HepG2 (cell line): ENCODE data around the gene ZNF343. TPM values are rescaled to one million over a fixed set of nuclear protein-coding genes. Genes with fewer than 3 reads are reported as not detected.

Experiments used
- DR1 ChIP-seq: sonication (generic); formaldehyde crosslinking; IDR thresholded peaks from 2 replicates; pipeline ENCODE4 v1.8.0; 2021; ENCODE audit warnings: mild to moderate bottlenecking, missing genetic modification reagents, inconsistent platforms
- HES4 ChIP-seq: sonication (generic); formaldehyde crosslinking; IDR thresholded peaks from 2 replicates; pipeline ENCODE4 v1.9.0; 2021; ENCODE audit warnings: mild to moderate bottlenecking, missing genetic modification reagents, borderline replicate concordance
- NFYB ChIP-seq: sonication (generic); formaldehyde crosslinking; IDR thresholded peaks from 2 replicates; pipeline ENCODE4 v1.4.0; 2020; ENCODE audit warnings: missing genetic modification reagents
- RARG ChIP-seq: sonication (generic); formaldehyde crosslinking; IDR thresholded peaks from 2 replicates; pipeline ENCODE4 v1.4.0; 2020; ENCODE audit warnings: low read depth, mild to moderate bottlenecking, missing genetic modification reagents
- RELA ChIP-seq: sonication (generic); formaldehyde crosslinking; IDR thresholded peaks from 2 replicates; pipeline ENCODE4 v1.4.0; 2020; ENCODE audit warnings: missing genetic modification reagents
- TAF15 ChIP-seq: fragments of 200-400 bp; formaldehyde crosslinking; IDR thresholded peaks from one replicate; pipeline ENCODE4 v1.6.1; 2018; ENCODE audit warnings: mild to moderate bottlenecking, low read depth, low read length; ENCODE audit not compliant: poor library complexity, severe bottlenecking
- ZBTB7A ChIP-seq: sonication (generic); formaldehyde crosslinking; IDR thresholded peaks from 2 replicates; pipeline ENCODE4 v1.8.0; 2022; ENCODE audit warnings: mild to moderate bottlenecking, missing genetic modification reagents
- ZFYVE20 ChIP-seq: sonication (generic); formaldehyde crosslinking; IDR thresholded peaks from 2 replicates; pipeline ENCODE4 v1.8.0; 2023; ENCODE audit warnings: low read depth, mild to moderate bottlenecking, moderate library complexity, missing genetic modification reagents, borderline replicate concordance
- ZNF350 ChIP-seq: sonication (generic); formaldehyde crosslinking; IDR thresholded peaks from 2 replicates; pipeline ENCODE4 v1.4.0; 2020; ENCODE audit warnings: mild to moderate bottlenecking, low read depth, missing genetic modification reagents, borderline replicate concordance
- ZNF709 ChIP-seq: sonication (generic); formaldehyde crosslinking; IDR thresholded peaks from 2 replicates; pipeline ENCODE4 v1.5.0; 2020; ENCODE audit warnings: mild to moderate bottlenecking, missing genetic modification reagents
- ZNF747 ChIP-seq: sonication (generic); formaldehyde crosslinking; IDR thresholded peaks from 2 replicates; pipeline ENCODE4 v1.8.1; 2023; ENCODE audit warnings: missing genetic modification reagents, mild to moderate bottlenecking, borderline replicate concordance
- ZNF782 ChIP-seq: sonication (generic); formaldehyde crosslinking; IDR thresholded peaks from 2 replicates; pipeline ENCODE4 v1.4.0; 2020; ENCODE audit warnings: missing genetic modification reagents, mild to moderate bottlenecking, borderline replicate concordance
- polyA plus RNA-seq, 8 experiments: library from polyadenylated mRNA; depleted of rRNA in 3 of 8; stranded (reverse) in 7 of 8; unstranded in 1 of 8; fragments of >200 nt; fragmentation: Illumina TruSeq in 4 of 8; extraction: Trizol in 4 of 8; gene quantifications; 2 replicates each; pipeline versions ENCODE4 v1.2.1 to v1.2.3, GENCODE V29; 2011 to 2016; ENCODE audit warnings: low read depth in 4 of 8, missing spikeins in 1 of 8, mixed read lengths in 1 of 8; ENCODE audit not compliant: insufficient read depth in 1 of 8
- total RNA-seq, 5 experiments: library from RNA; depleted of rRNA; stranded (reverse); fragments of >200 nt; fragmentation: Illumina TruSeq; extraction: Trizol; gene quantifications; 2 replicates each; pipeline ENCODE4 v1.2.3, GENCODE V29; 2016; ENCODE audit warnings: low read depth in 1 of 5
- TF ChIP-seq, protein P1 (sequence below): sonication (generic); formaldehyde crosslinking; IDR thresholded peaks from 2 replicates; pipeline ENCODE4 v1.5.0; 2020; ENCODE audit warnings: missing genetic modification reagents
- TF ChIP-seq, protein P2 (sequence below): sonication (generic); formaldehyde crosslinking; IDR thresholded peaks from 2 replicates; pipeline ENCODE4 v1.5.0; 2020; ENCODE audit warnings: mild to moderate bottlenecking, missing genetic modification reagents, borderline replicate concordance
- TF ChIP-seq, protein P3 (sequence below): sonication (generic); formaldehyde crosslinking; IDR thresholded peaks from 2 replicates; pipeline ENCODE4 v1.4.0; 2020; ENCODE audit warnings: missing genetic modification reagents

The ZNF343 gene
- total and polyA plus RNA-seq, 2 of the 13 experiments (the other 11 are each of a cell fraction or from before 2014, with no cell fraction given), result 16.4 to 22.1 TPM

DNA sequence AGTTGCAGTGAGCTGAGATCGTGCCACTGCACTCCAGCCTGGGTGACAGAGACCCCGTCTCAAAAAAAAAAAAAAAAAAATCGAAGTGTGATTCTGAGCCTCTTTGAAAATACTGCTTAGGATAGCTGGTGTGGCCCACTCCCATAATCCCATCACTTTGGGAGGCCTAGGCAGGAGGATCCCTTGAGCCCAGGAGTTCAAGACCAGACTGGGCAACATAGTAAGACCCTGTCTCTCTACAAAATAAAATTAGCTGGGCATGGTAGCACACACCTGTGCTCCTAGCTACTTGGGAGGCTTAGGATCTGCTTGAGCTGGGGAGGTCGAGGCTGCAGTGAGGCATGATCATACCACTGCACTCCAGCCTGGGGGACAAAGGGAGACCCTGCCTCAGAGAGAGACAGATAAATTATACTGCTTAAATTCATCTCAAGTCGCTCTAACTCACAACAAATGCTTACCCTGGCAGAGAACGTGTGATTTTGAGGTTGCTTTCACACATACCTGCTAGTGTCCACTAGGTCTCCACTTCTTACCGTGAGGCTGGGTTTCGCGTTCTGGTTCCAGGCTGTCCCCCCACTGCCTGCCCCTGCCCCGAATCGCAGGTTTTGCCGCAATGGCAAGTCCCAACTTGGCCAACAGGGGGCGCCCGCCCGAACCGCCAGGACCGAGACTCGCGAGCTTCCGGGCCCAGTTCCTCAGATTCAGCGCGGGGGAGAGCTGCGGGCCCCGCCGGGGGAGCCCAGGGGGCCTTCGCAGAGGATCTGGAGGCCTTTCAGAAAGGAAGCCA lies 15.4 kb upstream of the ZNF343 start (continued):
- TF ChIP-seq NFYB (no peak), ZNF782 (CRISPR knock-in tag) (peak; percentile 84; the same call in 1 of the 2 replicates), RARG (CRISPR knock-in tag) (no peak), ZBTB7A (CRISPR knock-in tag) (peak; percentile 29; the same call in 1 of the 2 replicates), ZNF350 (CRISPR knock-in tag) (0 out of 2 replicates have a peak, but pooled peaks have one; percentile 50), ZNF709 (CRISPR knock-in tag) (no peak; the same call in 1 of the 2 replicates), ZNF747 (no peak; the same call in 1 of the 2 replicates), TAF15 (peak; percentile 91), ZFYVE20 (CRISPR knock-in tag) (no peak), HES4 (peak; percentile 55; the same call in 1 of the 2 replicates), RELA (no peak), DR1 (no peak)
- TF ChIP-seq, protein P1, sequence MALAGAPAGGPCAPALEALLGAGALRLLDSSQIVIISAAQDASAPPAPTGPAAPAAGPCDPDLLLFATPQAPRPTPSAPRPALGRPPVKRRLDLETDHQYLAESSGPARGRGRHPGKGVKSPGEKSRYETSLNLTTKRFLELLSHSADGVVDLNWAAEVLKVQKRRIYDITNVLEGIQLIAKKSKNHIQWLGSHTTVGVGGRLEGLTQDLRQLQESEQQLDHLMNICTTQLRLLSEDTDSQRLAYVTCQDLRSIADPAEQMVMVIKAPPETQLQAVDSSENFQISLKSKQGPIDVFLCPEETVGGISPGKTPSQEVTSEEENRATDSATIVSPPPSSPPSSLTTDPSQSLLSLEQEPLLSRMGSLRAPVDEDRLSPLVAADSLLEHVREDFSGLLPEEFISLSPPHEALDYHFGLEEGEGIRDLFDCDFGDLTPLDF (CRISPR knock-in tag), result peak; percentile 68; the same call in 1 of the 2 replicates
- TF ChIP-seq, protein P2, sequence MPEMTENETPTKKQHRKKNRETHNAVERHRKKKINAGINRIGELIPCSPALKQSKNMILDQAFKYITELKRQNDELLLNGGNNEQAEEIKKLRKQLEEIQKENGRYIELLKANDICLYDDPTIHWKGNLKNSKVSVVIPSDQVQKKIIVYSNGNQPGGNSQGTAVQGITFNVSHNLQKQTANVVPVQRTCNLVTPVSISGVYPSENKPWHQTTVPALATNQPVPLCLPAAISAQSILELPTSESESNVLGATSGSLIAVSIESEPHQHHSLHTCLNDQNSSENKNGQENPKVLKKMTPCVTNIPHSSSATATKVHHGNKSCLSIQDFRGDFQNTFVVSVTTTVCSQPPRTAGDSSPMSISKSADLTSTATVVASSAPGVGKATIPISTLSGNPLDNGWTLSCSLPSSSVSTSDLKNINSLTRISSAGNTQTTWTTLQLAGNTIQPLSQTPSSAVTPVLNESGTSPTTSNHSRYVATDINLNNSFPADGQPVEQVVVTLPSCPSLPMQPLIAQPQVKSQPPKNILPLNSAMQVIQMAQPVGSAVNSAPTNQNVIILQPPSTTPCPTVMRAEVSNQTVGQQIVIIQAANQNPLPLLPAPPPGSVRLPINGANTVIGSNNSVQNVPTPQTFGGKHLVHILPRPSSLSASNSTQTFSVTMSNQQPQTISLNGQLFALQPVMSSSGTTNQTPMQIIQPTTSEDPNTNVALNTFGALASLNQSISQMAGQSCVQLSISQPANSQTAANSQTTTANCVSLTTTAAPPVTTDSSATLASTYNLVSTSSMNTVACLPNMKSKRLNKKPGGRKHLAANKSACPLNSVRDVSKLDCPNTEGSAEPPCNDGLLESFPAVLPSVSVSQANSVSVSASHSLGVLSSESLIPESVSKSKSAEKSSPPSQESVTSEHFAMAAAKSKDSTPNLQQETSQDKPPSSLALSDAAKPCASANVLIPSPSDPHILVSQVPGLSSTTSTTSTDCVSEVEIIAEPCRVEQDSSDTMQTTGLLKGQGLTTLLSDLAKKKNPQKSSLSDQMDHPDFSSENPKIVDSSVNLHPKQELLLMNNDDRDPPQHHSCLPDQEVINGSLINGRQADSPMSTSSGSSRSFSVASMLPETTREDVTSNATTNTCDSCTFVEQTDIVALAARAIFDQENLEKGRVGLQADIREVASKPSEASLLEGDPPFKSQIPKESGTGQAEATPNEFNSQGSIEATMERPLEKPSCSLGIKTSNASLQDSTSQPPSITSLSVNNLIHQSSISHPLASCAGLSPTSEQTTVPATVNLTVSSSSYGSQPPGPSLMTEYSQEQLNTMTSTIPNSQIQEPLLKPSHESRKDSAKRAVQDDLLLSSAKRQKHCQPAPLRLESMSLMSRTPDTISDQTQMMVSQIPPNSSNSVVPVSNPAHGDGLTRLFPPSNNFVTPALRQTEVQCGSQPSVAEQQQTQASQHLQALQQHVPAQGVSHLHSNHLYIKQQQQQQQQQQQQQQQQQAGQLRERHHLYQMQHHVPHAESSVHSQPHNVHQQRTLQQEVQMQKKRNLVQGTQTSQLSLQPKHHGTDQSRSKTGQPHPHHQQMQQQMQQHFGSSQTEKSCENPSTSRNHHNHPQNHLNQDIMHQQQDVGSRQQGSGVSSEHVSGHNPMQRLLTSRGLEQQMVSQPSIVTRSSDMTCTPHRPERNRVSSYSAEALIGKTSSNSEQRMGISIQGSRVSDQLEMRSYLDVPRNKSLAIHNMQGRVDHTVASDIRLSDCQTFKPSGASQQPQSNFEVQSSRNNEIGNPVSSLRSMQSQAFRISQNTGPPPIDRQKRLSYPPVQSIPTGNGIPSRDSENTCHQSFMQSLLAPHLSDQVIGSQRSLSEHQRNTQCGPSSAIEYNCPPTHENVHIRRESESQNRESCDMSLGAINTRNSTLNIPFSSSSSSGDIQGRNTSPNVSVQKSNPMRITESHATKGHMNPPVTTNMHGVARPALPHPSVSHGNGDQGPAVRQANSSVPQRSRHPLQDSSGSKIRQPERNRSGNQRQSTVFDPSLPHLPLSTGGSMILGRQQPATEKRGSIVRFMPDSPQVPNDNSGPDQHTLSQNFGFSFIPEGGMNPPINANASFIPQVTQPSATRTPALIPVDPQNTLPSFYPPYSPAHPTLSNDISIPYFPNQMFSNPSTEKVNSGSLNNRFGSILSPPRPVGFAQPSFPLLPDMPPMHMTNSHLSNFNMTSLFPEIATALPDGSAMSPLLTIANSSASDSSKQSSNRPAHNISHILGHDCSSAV (CRISPR knock-in tag), result no peak
- TF ChIP-seq, protein P3, sequence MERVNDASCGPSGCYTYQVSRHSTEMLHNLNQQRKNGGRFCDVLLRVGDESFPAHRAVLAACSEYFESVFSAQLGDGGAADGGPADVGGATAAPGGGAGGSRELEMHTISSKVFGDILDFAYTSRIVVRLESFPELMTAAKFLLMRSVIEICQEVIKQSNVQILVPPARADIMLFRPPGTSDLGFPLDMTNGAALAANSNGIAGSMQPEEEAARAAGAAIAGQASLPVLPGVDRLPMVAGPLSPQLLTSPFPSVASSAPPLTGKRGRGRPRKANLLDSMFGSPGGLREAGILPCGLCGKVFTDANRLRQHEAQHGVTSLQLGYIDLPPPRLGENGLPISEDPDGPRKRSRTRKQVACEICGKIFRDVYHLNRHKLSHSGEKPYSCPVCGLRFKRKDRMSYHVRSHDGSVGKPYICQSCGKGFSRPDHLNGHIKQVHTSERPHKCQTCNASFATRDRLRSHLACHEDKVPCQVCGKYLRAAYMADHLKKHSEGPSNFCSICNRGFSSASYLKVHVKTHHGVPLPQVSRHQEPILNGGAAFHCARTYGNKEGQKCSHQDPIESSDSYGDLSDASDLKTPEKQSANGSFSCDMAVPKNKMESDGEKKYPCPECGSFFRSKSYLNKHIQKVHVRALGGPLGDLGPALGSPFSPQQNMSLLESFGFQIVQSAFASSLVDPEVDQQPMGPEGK (CRISPR knock-in tag), result peak; percentile 90
